Fibroblast of lung (primary cell): Measurements from ENCODE around the gene RRAD.

ENCODE experiments used
- CTCF ChIP-seq, 2 donors: IDR thresholded peaks in 1 of 2; conservative IDR thresholded peaks in 1 of 2; 1 replicate in 1 of 2; 2 replicates in 1 of 2; pipeline ENCODE4 v1.5.1; 2011 to 2012; ENCODE audit warnings: low read length in 2 of 2, control low read depth in 1 of 2, inconsistent platforms in 1 of 2, low read depth in 1 of 2, mild to moderate bottlenecking in 1 of 2
- EZH2 ChIP-seq: IDR thresholded peaks from 2 replicates; pipeline ENCODE4 v1.5.1; 2012; ENCODE audit warnings: low read length, control low read depth, mild to moderate bottlenecking; ENCODE audit errors: missing control alignments

GRCh38 chr16:66872943-66873684, 52.2 kb downstream of the RRAD start:
- TF ChIP-seq CTCF (conservative IDR thresholded peaks at IDR 0.05 in 1 of 2, IDR thresholded peaks at IDR 0.05 in 1 of 2; ENCODE audit: low read depth in 1 of 2, low read length in 2 of 2) (peak; percentile 82 to 87), EZH2 (no peak)
